Esophagus squamous epithelium (tissue), 5 donors: ENCODE results near the gene ETV6. TPM values are rescaled to one million over a fixed set of nuclear protein-coding genes. Genes with fewer than 3 reads are reported as not detected.
A peak's percentile ranks its signal among the peaks of the same experiment; 100 is the strongest.

ENCODE experiments used
- DNase-seq: peaks from one replicate; lab custom pipeline; 2025; lab: John Stamatoyannopoulos, UW
- H3K27ac ChIP-seq, 4 donors: fragments of 200-600 bp; sonication (generic); one replicate each; pipeline ENCODE4 v1.5.1; 2016 to 2019; ENCODE audit warnings: mild to moderate bottlenecking in 1 of 4
- H3K27me3 ChIP-seq, 4 donors: fragments of 200-600 bp; sonication (generic); 1 replicate in 3 of 4; 2 replicates in 1 of 4; pipeline versions ENCODE4 v1.5.1 to v1.6.0; 2017 to 2021; ENCODE audit warnings: antibody characterized with exemption in 1 of 4
- H3K36me3 ChIP-seq, 3 donors: fragments of 200-600 bp; sonication (generic); one replicate each; pipeline ENCODE4 v1.5.1; 2016 to 2019
- H3K4me1 ChIP-seq, 3 donors: fragments of 200-600 bp; sonication (generic); one replicate each; pipeline ENCODE4 v1.5.1; 2017 to 2019
- H3K4me3 ChIP-seq, 4 donors: fragments of 200-600 bp; sonication (generic); 1 replicate in 3 of 4; 2 replicates in 1 of 4; pipeline ENCODE4 v1.5.1; 2016 to 2019; ENCODE audit warnings: mild to moderate bottlenecking in 2 of 4, moderate library complexity in 1 of 4
- H3K9me3 ChIP-seq, 3 donors: fragments of 200-600 bp; sonication (generic); one replicate each; pipeline ENCODE4 v1.5.1; 2016 to 2019
- CTCF ChIP-seq, 6 experiments: fragments of 450-650 bp in 4 of 6; fragments of 200-600 bp in 2 of 6; sonication (generic) in 2 of 6; IDR thresholded peaks; one replicate each; pipeline ENCODE4 v1.5.1; 2016 to 2019; ENCODE audit warnings: antibody characterized with exemption in 6 of 6, mild to moderate bottlenecking in 4 of 6, moderate library complexity in 4 of 6
- POLR2A ChIP-seq, 4 donors: fragments of 450-650 bp; IDR thresholded peaks; one replicate each; pipeline ENCODE4 v1.6.1; 2017; ENCODE audit warnings: antibody characterized with exemption in 4 of 4, mild to moderate bottlenecking in 4 of 4, moderate library complexity in 3 of 4
- WGBS, 2 donors: methylation state at CpG; one replicate each; pipeline ENCODE4 v1.1.5; 2018; 5-methylcytosine and 5-hydroxymethylcytosine counted together
- intact Hi-C: fragments of 100-400 bp; cut with DNase I; formaldehyde crosslinking; loops from one replicate; pipeline ENCODE4 v1.15.0; 2022
- total RNA-seq, 4 donors: library from RNA; depleted of rRNA; stranded (reverse); fragments of >200 nt; gene quantifications; one replicate each; pipeline ENCODE4 v1.1.0, GENCODE V29; 2016
- donor health status: DM: yes; HTN: yes; CAD: no.

The ETV6 gene
- total RNA-seq, 4 donors from 2014 or later = 11.3 to 17.3 (median 13.8) TPM

- Histone ChIP-seq H3K9me3 (no peaks in the 10 kb centered on the region), H3K36me3 (peaks cover 0 to 16% (median 4%) of the 10 kb centered on the region in 3 donors), H3K4me3 (no peak overlapping the region), H3K4me1 (peaks cover 30 to 52% (median 37%) of the 10 kb centered on the region in 3 donors), H3K27me3 (no peaks in the 10 kb centered on the region), H3K27ac (peak overlapping the region in 3 of 4 donors; percentile 67 to 75 (median 72))
- DNase-seq = no peak
- TF ChIP-seq CTCF (IDR thresholded peaks at IDR 0.05) = no peak
- TF ChIP-seq POLR2A (IDR thresholded peaks at IDR 0.05) = no peak
- intact Hi-C loops = no loop called here
- 82 to 94% methylated on average over 6 to 7 of the region's 7 CpGs for WGBS, 2 donors
These were observed 227.8 kb downstream of the ETV6 start for GRCh38 chr12:11877102-11877826.

GRCh38 chr12:11877869-11878780 lies 228.7 kb downstream of the ETV6 start:
- 38 to 54% methylated on average over 13 to 14 of the region's 14 CpGs for WGBS, 2 donors
- H3K27ac ChIP-seq = peak overlapping the region; percentile 59 to 75 (median 70)
- peaks cover 0 to 10% (median 0%) of the 10 kb centered on the region in 3 donors for H3K36me3 ChIP-seq
- H3K27me3 ChIP-seq = no peaks in the 10 kb centered on the region
- peaks cover 30 to 60% (median 37%) of the 10 kb centered on the region in 3 donors for H3K4me1 ChIP-seq
- TF ChIP-seq POLR2A (IDR thresholded peaks at IDR 0.05) (no peak), CTCF (IDR thresholded peaks at IDR 0.05) (no peak)
- intact Hi-C loops = no loop called here
- H3K4me3 ChIP-seq = no peak overlapping the region
- H3K9me3 ChIP-seq = no peaks in the 10 kb centered on the region
- DNase-seq = no peak

GRCh38 chr12:11879306-11879705 lies 229.8 kb downstream of the ETV6 start:
- peaks cover 35 to 66% (median 39%) of the 10 kb centered on the region in 3 donors for H3K4me1 ChIP-seq

GRCh38 chr12:11880381-11880780 lies 230.9 kb downstream of the ETV6 start:
- H3K27ac ChIP-seq = no peak overlapping the region
- intact Hi-C loops = no loop called here
- peaks cover 42 to 71% (median 45%) of the 10 kb centered on the region in 3 donors for H3K4me1 ChIP-seq
- H3K36me3 ChIP-seq = peaks cover 0 to 21% (median 0%) of the 10 kb centered on the region in 3 donors
- 90 to 92% methylated on average over 7 of the region's 7 CpGs for WGBS, 2 donors
- DNase-seq = no peak
- no peak for TF ChIP-seq POLR2A (IDR thresholded peaks at IDR 0.05)
- no peak for TF ChIP-seq CTCF (IDR thresholded peaks at IDR 0.05)
- H3K27me3 ChIP-seq = no peaks in the 10 kb centered on the region
- H3K4me3 ChIP-seq = no peak overlapping the region
- H3K9me3 ChIP-seq = no peaks in the 10 kb centered on the region

More at GRCh38 chr12:11879306-11879705, 229.8 kb downstream of the ETV6 start:
- Histone ChIP-seq H3K27ac (peak overlapping the region in 1 of 4 donors; percentile 72), H3K4me3 (no peak overlapping the region), H3K36me3 (peaks cover 0 to 12% (median 0%) of the 10 kb centered on the region in 3 donors), H3K27me3 (no peaks in the 10 kb centered on the region), H3K9me3 (no peaks in the 10 kb centered on the region)
- TF ChIP-seq CTCF (IDR thresholded peaks at IDR 0.05) = no peak
- no peak for TF ChIP-seq POLR2A (IDR thresholded peaks at IDR 0.05)
- 71 to 74% methylated on average over 4 of the region's 4 CpGs for whole genome bisulfite sequencing, 2 donors
- intact Hi-C loops = no loop called here
- no peak for DNase-seq
